H1 (cell line): ENCODE data around the gene BCL3. TPM values are rescaled to one million over a fixed set of nuclear protein-coding genes. Genes with fewer than 3 reads are reported as not detected.

Experiments used
- CTCF ChIA-PET: fragments of 300-600 bp; sonication (Branson Sonifier 250); formaldehyde crosslinking; loops from one replicate; lab custom pipeline; 2021; ENCODE audit not compliant: partially characterized antibody; lab: Charles Lee
- POLR2A ChIA-PET: fragments of 300-600 bp; sonication (Branson Sonifier 250); formaldehyde crosslinking; loops from one replicate; lab custom pipeline; 2021; ENCODE audit warnings: inconsistent platforms; ENCODE audit not compliant: partially characterized antibody; lab: Charles Lee
- DNase-seq, 2 experiments: peaks; one replicate each; pipeline versions ENCODE4 v3.0.0 to v3.0.0-alpha.2; 2010 to 2022; ENCODE audit warnings: low spot score in 2 of 2, low read depth in 1 of 2, mixed read lengths in 1 of 2
- FAIRE-seq: peaks from 2 replicates; lab custom pipeline; 2011; peaks lifted over from hg19 to GRCh38; lab: Jason Lieb, UNC
- H2AFZ ChIP-seq: 2 replicates; pipeline ENCODE4 v1.8.1; 2012; ENCODE audit warnings: low read length, inconsistent platforms
- H2AK5ac ChIP-seq: 2 replicates; pipeline ENCODE4 v1.6.1; 2013; ENCODE audit warnings: low read depth, low read length
- H2BK120ac ChIP-seq: replicated peaks from 2 replicates; pipeline ENCODE3; 2013; ENCODE audit warnings: low read depth, low read length, inconsistent platforms
- H2BK12ac ChIP-seq: 2 replicates; pipeline ENCODE4 v1.6.1; 2013; ENCODE audit warnings: low read depth, low read length
- H2BK15ac ChIP-seq: 2 replicates; pipeline ENCODE4 v1.6.1; 2013; ENCODE audit warnings: low read length
- H2BK20ac ChIP-seq: 2 replicates; pipeline ENCODE4 v1.6.1; 2013; ENCODE audit warnings: low read length
- H2BK5ac ChIP-seq: 2 replicates; pipeline ENCODE4 v1.6.1; 2013; ENCODE audit warnings: low read depth, low read length
- H3K14ac ChIP-seq: 2 replicates; pipeline ENCODE4 v1.6.1; 2013; ENCODE audit warnings: inconsistent platforms; ENCODE audit not compliant: insufficient read length
- H3K18ac ChIP-seq: 2 replicates; pipeline ENCODE4 v1.6.1; 2013; ENCODE audit warnings: low read length; ENCODE audit errors: extremely low read depth
- H3K23ac ChIP-seq: 2 replicates; pipeline ENCODE4 v1.6.1; 2013; ENCODE audit warnings: inconsistent platforms; ENCODE audit not compliant: insufficient read length
- H3K23me2 ChIP-seq: 2 replicates; pipeline ENCODE4 v1.6.1; 2013; ENCODE audit warnings: low read depth, low read length
- H3K27ac ChIP-seq: 2 replicates; pipeline ENCODE4 v1.6.1; 2011; ENCODE audit warnings: low read depth, low read length, inconsistent platforms
- H3K27me3 ChIP-seq, 4 experiments: replicated peaks in 1 of 4; 1 replicate in 1 of 4; 2 replicates in 3 of 4; pipeline versions ENCODE4 v1.6.1 to v1.8.1; 2011 to 2013; ENCODE audit warnings: low read length in 3 of 4, mild to moderate bottlenecking in 3 of 4, inconsistent platforms in 2 of 4, mixed read lengths in 2 of 4, moderate library complexity in 1 of 4; ENCODE audit not compliant: control insufficient read depth in 3 of 4, insufficient read depth in 3 of 4; ENCODE audit errors: extremely low read depth in 1 of 4
- H3K36me3 ChIP-seq, 4 experiments: 2 replicates each; pipeline versions ENCODE4 v1.6.1 to v1.8.1; 2011 to 2013; ENCODE audit warnings: mild to moderate bottlenecking in 4 of 4, low read length in 3 of 4, moderate library complexity in 2 of 4, control low read depth in 1 of 4, inconsistent platforms in 1 of 4; ENCODE audit not compliant: insufficient read depth in 4 of 4, control insufficient read depth in 2 of 4
- H3K4ac ChIP-seq: replicated peaks from 2 replicates; pipeline ENCODE3; 2013; ENCODE audit warnings: low read length, low read depth, mixed read lengths, inconsistent platforms; ENCODE audit not compliant: insufficient read length
- H3K4me1 ChIP-seq, 4 experiments: replicated peaks in 1 of 4; 1 replicate in 1 of 4; 2 replicates in 3 of 4; pipeline versions ENCODE4 v1.6.1 to v1.8.1; 2011 to 2013; ENCODE audit warnings: low read length in 3 of 4, inconsistent platforms in 2 of 4, mixed read lengths in 1 of 4; ENCODE audit not compliant: insufficient read depth in 4 of 4, control insufficient read depth in 3 of 4
- H3K4me2 ChIP-seq, 2 experiments: 2 replicates each; pipeline versions ENCODE4 v1.6.1 to v1.8.1; 2011 to 2013; ENCODE audit warnings: low read depth in 2 of 2, low read length in 2 of 2, control low read depth in 1 of 2, inconsistent platforms in 1 of 2, mild to moderate bottlenecking in 1 of 2; ENCODE audit not compliant: insufficient read depth in 1 of 2
- H3K4me3 ChIP-seq, 4 experiments: fragments of 200-600, 300-600 bp in 1 of 4; sonication (generic), shearing (Covaris generic), sonication (Bioruptor Twin) in 1 of 4; 2 replicates each; pipeline versions ENCODE4 v1.5.1 to v1.8.1; 2011 to 2016; ENCODE audit warnings: low read length in 4 of 4, low read depth in 3 of 4, control low read depth in 2 of 4, inconsistent platforms in 2 of 4, mild to moderate bottlenecking in 2 of 4, mixed read lengths in 1 of 4, moderate library complexity in 1 of 4; ENCODE audit not compliant: insufficient read depth in 2 of 4; ENCODE audit errors: extremely low read depth in 1 of 4
- H3K56ac ChIP-seq: replicated peaks from 2 replicates; pipeline ENCODE3; 2013; ENCODE audit warnings: low read depth, mild to moderate bottlenecking, mixed read lengths, low read length, inconsistent platforms; ENCODE audit not compliant: insufficient read length
- H3K79me1 ChIP-seq: 2 replicates; pipeline ENCODE4 v1.6.1; 2013; ENCODE audit warnings: low read depth, low read length, control low read depth
- H3K79me2 ChIP-seq, 2 experiments: 2 replicates each; pipeline versions ENCODE4 v1.6.1 to v1.8.1; 2012 to 2013; ENCODE audit warnings: low read length in 2 of 2, mild to moderate bottlenecking in 2 of 2, inconsistent platforms in 1 of 2; ENCODE audit not compliant: insufficient read depth in 2 of 2, control insufficient read depth in 1 of 2
- H3K9ac ChIP-seq, 4 experiments: replicated peaks in 1 of 4; 1 replicate in 1 of 4; 2 replicates in 3 of 4; pipeline versions ENCODE4 v1.6.1 to v1.8.1; 2011 to 2013; ENCODE audit warnings: low read depth in 3 of 4, low read length in 3 of 4, control low read depth in 2 of 4, mild to moderate bottlenecking in 2 of 4, moderate library complexity in 2 of 4, inconsistent platforms in 1 of 4; ENCODE audit errors: extremely low read depth in 1 of 4
- H3K9me3 ChIP-seq, 2 experiments: 2 replicates each; pipeline versions ENCODE4 v1.6.1 to v1.8.1; 2012 to 2013; ENCODE audit warnings: mild to moderate bottlenecking in 2 of 2, moderate library complexity in 2 of 2, control low read depth in 1 of 2, inconsistent platforms in 1 of 2, low read depth in 1 of 2, low read length in 1 of 2, mixed read lengths in 1 of 2; ENCODE audit not compliant: insufficient read depth in 2 of 2
- H4K20me1 ChIP-seq, 2 experiments: replicated peaks in 1 of 2; 2 replicates each; pipeline versions ENCODE3 to v1.8.1; 2011 to 2013; ENCODE audit warnings: inconsistent platforms in 2 of 2, low read length in 2 of 2, mild to moderate bottlenecking in 1 of 2; ENCODE audit not compliant: insufficient read depth in 2 of 2, control insufficient read depth in 1 of 2
- H4K5ac ChIP-seq: 2 replicates; pipeline ENCODE4 v1.6.1; 2013; ENCODE audit warnings: low read length, low read depth, mixed read lengths, inconsistent platforms; ENCODE audit not compliant: insufficient read length
- H4K8ac ChIP-seq: 2 replicates; pipeline ENCODE4 v1.8.0; 2013; ENCODE audit warnings: mild to moderate bottlenecking, moderate library complexity, low read length, inconsistent platforms; ENCODE audit not compliant: insufficient read depth; ENCODE audit errors: extremely low read depth
- H4K91ac ChIP-seq: replicated peaks from 2 replicates; pipeline ENCODE3; 2013; ENCODE audit warnings: low read length, mixed read lengths, inconsistent platforms; ENCODE audit not compliant: insufficient read length
- EGR1 ChIP-seq: IDR thresholded peaks from 2 replicates; pipeline ENCODE4 v1.6.1; 2011; ENCODE audit warnings: low read depth, low read length, borderline replicate concordance
- KDM4A ChIP-seq: IDR thresholded peaks from one replicate; pipeline ENCODE4 v1.7.1; 2012; ENCODE audit warnings: low read depth, mild to moderate bottlenecking, moderate library complexity, low read length, inconsistent platforms; ENCODE audit not compliant: severe bottlenecking
- SP2 ChIP-seq: IDR thresholded peaks from 2 replicates; pipeline ENCODE4 v1.6.1; 2012; ENCODE audit warnings: mild to moderate bottlenecking, low read length, inconsistent platforms
- WGBS, 2 experiments: shearing (Covaris generic) in 1 of 2; methylation state at CpG; one replicate each; pipeline versions ENCODE4 v1.1.6 to v1.1.7; 2013 to 2015; ENCODE audit warnings: low lambda C conversion rate in 2 of 2, mixed read lengths in 2 of 2, inconsistent platforms in 1 of 2, low coverage in 1 of 2, missing lambda C conversion rate in 1 of 2; ENCODE audit not compliant: insufficient replicate concordance in 2 of 2, insufficient coverage in 1 of 2, insufficient read length in 1 of 2; ENCODE audit errors: extremely low coverage in 1 of 2, missing lambda C conversion rate in 1 of 2; 5-methylcytosine and 5-hydroxymethylcytosine counted together
- polyA plus RNA-seq, 7 experiments: library from polyadenylated mRNA; depleted of rRNA in 3 of 7; stranded (reverse) in 5 of 7; unstranded in 2 of 7; fragments of >200 nt in 5 of 7; fragments of 200-250 nt in 2 of 7; gene quantifications; 1 replicate in 5 of 7; 2 replicates in 1 of 7; 4 replicates in 1 of 7; pipeline versions ENCODE4 v1.2.1 to v1.2.3, GENCODE V29; 2011 to 2013; ENCODE audit warnings: missing spikeins in 2 of 7, mixed read lengths in 2 of 7
- total RNA-seq: library from RNA; stranded (reverse); fragmentation: NEBNext Ultra II Directional; extraction: Animal tissue kit (Norgen Biotek cat#: 25700); gene quantifications from 2 replicates; pipeline ENCODE4 v1.2.1, GENCODE V29; 2021
- TF ChIP-seq, protein P1 (sequence below): IDR thresholded peaks from 2 replicates; pipeline ENCODE4 v1.6.1; 2011; ENCODE audit warnings: low read depth, mild to moderate bottlenecking, low read length; ENCODE audit not compliant: insufficient read depth

The BCL3 gene
- total and polyA plus RNA-seq, 2 of the 8 experiments (the other 6 are each of a cell fraction or from before 2014, with no cell fraction given) = 0.88 to 2.4 TPM

DNA sequence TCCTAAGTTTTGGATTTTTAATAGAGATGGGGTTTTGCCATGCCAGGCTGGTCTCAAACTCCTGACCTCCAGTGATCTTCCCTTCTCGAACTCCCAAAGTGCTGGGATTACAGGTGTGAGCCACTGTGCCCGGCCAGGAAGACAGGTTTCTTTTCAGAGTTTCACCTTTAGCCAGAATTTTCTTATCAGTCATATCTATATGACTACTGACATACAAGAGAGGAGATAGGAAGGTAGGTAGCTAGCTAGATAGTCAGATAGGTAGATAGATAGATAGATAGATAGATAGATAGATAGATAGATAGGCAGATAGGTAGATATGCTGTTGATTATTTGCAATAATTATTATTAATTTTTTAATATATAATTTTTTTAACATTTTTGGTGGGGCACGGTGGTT lies 36.8 kb downstream of the BCL3 start:
- Histone ChIP-seq H3K4me3 (no peak overlapping the region), H4K20me1 (peaks cover 0 to 7% of the 10 kb centered on the region in 2 experiments), H3K27me3 (no peaks in the 10 kb centered on the region), H3K4me2 (no peak overlapping the region), H4K8ac (no peak overlapping the region), H3K79me2 (no peaks in the 10 kb centered on the region), H4K91ac (no peak overlapping the region), H3K23me2 (no peaks in the 10 kb centered on the region), H2BK5ac (no peak overlapping the region), H4K5ac (no peak overlapping the region), H3K56ac (no peak overlapping the region), H2BK12ac (no peak overlapping the region), H3K9ac (no peak overlapping the region), H2AFZ (no peak overlapping the region), H3K23ac (no peak overlapping the region), H3K4ac (no peak overlapping the region), H3K4me1 (no peaks in the 10 kb centered on the region; a peak in 1 of 7 replicates), H3K79me1 (no peaks in the 10 kb centered on the region), H2BK120ac (no peak overlapping the region), H3K14ac (no peak overlapping the region), H3K27ac (no peak overlapping the region), H3K18ac (no peak overlapping the region), H2AK5ac (no peak overlapping the region), H3K9me3 (no peaks in the 10 kb centered on the region), H2BK15ac (no peak overlapping the region), H2BK20ac (no peak overlapping the region), H3K36me3 (peaks cover 2 to 22% (median 8%) of the 10 kb centered on the region in 4 experiments; a peak in 7 of 8 replicates)
- TF ChIP-seq KDM4A (no peak), SP2 (no peak), EGR1 (no peak)
- TF ChIP-seq, protein P1, sequence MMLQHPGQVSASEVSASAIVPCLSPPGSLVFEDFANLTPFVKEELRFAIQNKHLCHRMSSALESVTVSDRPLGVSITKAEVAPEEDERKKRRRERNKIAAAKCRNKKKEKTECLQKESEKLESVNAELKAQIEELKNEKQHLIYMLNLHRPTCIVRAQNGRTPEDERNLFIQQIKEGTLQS = no peak
- DNase-seq (no peak), FAIRE-seq (no peak)
- ChIA-PET POLR2A (interaction anchor here (1.2 kb wide), 1 partner anchor 15 kb away, joined by 3 read pairs; no protein-coding TSS in a partner anchor), CTCF (interaction anchor here (0.8 to 8.1 kb wide), 14 partner anchors 11 to 221 kb away, joined by 3 to 116 read pairs (median 6); partner anchors contain the start of gene BCAM)
- WGBS, 2 experiments = 89% methylated on average over 3 of the region's 3 CpGs; no CpG with 5 or more reads in 1 of the 2 experiments
